GM18499 (cell line): ENCODE results near the gene AKT1.
"Not testable (repeated sequence)": the region's sequence is repeated elsewhere in the genome, so short reads cannot be mapped to it uniquely, and the experiment has no call there.

Experiments used
- ATAC-seq: cut with Tn5 transposase; IDR thresholded peaks from one replicate; pipeline ENCODE4 v1.9.1; 2021; ENCODE audit warnings: moderate number of reproducible peaks; ENCODE audit not compliant: insufficient read depth, unreplicated experiment

AKT1 gene

DNA sequence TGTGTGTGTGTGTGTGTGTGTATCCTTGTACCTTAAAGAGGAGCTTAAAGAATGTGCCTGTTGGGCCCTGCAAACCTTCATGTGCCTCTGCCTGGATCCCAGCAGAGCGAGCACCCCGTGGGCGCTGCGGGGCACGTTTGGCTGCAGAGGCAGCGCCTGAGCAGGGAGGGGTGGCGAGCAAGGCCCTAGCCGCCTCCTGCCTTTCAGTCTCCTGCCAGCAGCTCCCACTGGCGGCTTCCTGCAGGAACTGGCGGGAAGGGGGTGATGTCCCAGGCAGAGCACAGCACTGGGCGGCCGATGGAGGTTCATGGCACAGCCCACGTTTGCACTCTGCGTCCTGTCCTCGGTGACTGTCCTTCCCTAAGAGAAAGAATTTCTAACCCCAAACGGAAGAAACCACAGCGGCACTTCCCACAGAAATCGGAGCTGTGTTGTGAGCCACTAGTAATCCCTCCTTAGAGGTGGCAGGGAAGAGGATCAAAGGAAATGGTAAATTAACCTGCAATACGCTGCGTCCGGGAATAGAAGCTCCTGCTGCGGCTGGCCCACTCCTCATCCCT, 25.2 kb upstream of the AKT1 start:
- no peak for ATAC-seq

DNA sequence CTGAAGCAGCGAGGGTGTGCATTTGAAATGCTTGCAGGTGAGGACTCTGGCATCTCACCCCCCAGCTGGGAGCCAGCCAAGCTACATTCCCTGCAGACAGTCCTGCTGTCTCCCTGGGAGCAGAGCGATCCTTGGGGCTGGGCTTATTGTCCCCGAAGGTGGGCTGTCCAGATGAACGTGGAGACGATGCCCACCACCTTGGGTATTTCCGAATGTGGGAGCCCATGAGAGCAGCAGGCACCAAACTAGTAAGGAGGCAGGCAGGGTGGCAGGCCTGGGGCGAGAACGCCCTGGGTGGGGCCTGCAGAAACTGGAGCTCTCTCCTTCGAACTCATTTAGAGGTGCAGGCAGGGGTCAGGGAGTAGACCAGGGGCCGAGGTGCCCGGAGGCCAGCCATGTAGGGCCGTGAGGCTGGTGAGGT, 23.8 kb upstream of the AKT1 start:
- no peak for ATAC-seq

DNA sequence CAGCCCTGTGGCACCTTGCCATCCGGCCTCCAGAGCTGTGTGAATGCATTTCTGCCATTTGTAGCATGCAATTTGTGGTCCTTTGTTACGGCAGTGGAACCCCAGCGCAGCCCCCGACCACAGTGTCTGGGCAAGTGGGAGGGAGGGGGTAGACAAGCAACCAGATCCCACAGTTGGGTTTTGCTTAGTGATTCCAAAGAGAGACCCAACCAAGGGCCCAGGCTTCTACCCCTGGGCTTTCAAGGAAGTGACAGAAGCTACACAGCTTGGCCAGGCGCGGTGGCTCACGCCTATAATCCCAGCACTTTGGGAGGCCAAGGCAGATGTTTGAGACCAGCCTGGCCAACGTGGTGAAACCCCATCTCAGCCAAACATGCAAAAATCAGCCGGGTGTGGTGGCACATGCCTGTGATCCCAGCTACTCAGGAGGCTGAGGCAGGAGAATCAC, 23.2 kb upstream of the AKT1 start:
- ATAC-seq, result no peak

DNA sequence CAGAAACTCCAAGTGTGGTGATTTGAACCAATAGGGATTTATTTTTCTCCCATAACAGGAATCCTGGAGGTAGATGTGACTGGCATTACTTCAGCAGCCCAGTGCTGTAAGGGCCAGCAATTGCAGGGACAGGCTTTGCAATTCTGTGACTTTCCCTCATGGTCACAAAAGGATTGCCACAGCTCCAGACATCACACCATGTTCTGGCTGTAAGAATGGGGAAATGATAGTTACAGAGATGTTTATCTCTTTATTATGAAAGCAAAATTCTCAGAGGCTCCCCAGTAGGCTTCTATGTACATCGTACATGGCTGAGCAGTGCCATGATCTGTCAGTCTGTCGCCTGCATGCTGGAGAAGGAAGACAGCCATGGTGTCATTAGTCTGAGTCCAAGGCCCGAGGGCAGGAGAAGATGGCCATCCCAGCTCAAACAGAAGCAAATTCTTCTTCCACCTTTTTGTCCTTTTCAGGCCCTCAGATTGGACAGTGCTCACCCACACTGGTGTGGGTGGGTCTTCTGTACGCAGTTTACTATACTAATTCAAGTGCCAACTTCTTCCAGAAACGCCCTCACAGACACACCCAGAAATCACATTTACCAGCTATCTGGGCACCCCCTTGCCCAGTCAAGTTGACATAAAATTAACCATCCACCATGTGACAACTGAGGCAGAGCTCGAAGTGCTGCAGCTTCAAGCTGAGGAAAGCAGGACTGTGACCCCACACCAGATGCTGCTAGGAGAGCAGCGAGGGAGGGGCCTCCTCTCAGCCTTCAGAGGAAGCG, 22.6 kb upstream of the AKT1 start:
- ATAC-seq, result no peak

DNA sequence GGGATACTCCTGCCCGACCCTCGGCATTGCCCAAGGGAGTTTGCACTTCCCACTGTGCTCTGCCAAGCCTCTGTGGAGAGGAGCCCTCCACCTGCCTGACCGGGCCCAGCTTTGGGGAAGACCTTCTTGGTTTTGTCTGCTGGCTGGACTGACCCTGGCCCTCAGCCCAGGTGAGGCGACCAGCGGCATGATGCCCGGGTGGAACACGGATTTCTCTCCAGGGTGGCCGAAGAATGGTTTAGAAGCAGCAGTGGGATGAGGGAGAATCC, 21.0 kb upstream of the AKT1 start:
- no peak for ATAC-seq

DNA sequence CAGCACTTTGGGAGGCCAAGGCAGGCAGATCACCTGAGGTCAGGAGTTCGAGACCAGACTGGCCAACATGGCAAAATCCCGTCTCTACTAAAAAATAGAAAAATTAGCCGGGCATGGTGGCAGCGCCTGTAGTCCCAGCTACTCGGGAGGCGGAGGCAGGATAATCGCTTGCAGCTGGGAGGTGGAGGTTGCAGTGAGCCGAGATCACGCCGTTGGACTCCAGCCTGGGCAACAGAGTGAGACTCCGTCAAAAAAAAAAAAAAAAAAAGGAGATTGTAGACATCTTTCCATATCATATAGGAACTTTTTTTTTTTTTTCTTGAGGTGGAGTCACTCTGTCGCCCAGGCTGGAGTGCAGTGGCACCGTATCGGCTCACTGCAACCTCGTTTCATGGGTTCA, 19.2 kb upstream of the AKT1 start:
- not testable (repeated sequence) for ATAC-seq

DNA sequence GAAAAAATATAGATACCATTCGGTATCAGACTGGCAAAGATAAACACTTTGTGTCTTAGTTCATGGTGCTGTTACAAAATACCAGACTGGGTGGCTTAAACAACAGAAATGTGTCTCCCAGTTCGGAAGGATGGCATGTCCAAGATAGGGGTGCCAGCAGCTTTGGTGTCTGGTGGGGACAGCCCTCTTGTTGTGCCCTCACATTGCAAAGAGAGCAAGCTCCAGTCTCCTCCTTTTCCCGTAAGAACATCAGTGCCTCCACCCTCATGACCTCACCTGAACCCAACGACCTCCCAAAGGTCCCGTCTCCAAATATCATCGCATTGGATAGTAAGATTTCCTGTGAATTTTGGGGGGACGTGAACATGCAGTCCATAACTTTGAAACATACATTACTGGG, 17.7 kb upstream of the AKT1 start:
- ATAC-seq, result no peak

DNA sequence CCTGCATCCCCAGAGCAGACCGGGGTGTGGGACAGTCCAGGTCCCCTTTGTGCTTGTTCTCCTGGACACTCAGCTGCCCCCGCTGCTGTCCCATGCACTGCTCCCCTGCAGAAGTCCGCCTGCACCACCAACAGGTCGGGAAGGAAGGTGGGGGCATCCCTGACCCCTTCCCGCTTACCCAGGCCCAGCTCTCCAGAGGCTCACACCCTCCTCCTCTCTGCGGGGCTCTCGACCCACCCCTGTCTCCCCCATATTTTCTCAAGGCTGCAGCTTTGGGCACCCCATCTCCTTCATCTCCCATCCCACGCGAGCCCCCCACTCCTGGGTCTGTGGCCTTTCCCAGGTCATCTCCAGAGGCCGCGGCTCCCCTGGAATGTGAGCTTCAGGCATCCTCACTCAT, 14.8 kb upstream of the AKT1 start:
- ATAC-seq, result no peak

DNA sequence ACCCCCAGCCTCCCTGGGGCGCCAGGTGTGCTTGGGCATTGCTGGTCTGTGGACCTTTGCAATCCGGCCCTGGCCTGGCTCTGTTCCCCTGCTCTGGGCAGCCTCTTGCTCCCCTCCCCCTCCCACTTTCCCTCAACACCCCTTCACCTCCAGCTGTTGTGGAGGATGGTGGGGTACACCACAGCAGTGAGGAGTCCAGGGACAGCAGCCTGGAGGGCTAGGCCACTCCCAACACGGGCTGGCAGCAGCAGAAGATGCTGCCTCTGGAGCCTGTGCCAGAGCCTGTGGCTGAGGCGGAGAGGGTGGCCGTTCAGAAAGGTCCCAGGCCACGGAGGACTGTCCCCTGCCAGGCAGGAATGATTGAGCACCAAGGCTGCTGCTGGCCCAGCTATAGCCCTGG, 12.9 kb upstream of the AKT1 start:
- no peak for ATAC-seq

DNA sequence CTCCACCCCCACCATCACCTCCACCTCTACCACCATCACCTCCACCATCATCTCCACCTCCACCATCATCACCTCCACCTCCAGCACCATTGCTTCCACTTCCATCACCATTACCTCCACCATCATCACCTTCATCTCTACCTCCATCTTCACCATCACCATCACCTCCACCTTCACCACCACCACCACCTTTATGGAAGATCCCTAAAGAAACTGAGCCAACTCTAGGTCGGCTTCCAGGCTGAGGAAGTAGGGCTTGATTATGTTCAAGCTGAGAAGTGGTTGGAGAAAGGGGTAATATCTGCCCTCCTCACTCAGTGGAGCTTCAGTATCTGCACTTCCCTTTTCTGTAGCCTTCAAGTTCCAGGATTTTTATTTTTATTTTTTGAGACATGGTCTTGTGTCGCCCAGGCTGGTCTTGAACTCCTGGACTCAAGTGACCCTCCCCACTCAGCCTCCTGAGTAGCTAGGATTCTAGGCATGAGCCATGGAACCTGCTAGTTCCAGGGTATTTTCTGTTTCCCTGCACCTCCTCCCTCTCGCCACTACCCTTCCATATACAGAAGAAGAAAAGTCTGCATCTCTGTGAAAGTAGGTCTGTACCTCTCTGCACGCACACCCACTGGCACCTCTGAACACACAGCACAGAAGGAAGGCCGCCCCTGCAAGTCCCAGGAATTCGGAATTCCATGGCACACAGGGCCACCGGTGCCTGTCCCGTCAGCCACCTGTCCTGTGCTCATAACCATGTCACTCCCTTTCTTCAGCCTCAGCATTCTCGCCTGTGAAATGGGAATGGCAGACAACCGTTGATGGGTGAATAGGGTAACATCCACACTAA, 11.3 kb upstream of the AKT1 start:
- ATAC-seq, result no peak

DNA sequence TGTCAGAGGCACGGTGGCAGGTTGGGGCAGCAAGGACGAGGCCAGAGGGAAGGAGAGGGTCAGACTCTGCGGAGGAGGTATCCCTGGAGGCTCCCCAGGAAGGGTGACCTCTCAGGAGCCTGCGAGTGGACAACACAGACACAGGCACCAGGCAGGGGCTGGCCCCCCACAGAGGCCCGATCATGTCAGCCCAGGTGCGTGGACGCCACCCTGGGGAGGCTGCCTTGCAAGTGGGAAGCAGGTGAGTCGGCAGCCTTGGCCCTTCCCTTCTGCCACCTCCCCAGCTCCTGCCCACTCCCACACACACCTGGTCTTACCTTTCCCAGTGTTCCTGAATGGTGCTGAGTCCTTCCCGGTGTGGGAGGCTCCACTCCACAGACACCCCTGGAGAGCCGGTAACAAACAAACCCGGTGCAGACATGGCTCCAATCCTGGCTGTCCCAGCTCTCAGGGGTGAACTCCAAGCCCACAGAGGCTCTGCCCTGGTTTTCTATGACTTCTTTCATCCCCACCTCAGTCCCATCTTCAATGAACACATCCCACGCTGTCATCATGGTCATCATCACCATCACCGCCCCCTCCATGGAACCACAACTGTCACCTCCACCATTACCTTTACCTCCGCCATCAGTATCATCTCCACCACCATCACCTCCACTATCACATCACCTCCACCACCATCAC, 10.5 kb upstream of the AKT1 start:
- ATAC-seq, result no peak

DNA sequence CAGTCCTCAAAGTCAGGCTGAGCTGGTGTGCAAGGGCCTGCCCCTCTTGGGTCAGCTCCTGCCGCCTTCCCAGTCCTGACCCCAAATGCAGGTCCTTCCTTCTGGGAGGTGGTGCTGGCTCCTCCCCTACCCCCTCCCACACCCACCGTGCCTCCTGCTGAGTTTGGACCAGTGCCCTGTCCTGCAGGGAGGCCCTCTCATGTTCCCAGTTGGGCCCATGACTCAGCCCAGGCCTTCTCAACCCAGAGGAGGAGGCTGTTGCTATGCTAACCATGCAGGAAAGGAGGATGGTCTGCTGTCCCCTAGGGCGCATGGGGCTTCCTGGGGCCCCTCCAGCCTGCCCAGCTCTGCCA, 9.8 kb upstream of the AKT1 start:
- ATAC-seq, result no peak

DNA sequence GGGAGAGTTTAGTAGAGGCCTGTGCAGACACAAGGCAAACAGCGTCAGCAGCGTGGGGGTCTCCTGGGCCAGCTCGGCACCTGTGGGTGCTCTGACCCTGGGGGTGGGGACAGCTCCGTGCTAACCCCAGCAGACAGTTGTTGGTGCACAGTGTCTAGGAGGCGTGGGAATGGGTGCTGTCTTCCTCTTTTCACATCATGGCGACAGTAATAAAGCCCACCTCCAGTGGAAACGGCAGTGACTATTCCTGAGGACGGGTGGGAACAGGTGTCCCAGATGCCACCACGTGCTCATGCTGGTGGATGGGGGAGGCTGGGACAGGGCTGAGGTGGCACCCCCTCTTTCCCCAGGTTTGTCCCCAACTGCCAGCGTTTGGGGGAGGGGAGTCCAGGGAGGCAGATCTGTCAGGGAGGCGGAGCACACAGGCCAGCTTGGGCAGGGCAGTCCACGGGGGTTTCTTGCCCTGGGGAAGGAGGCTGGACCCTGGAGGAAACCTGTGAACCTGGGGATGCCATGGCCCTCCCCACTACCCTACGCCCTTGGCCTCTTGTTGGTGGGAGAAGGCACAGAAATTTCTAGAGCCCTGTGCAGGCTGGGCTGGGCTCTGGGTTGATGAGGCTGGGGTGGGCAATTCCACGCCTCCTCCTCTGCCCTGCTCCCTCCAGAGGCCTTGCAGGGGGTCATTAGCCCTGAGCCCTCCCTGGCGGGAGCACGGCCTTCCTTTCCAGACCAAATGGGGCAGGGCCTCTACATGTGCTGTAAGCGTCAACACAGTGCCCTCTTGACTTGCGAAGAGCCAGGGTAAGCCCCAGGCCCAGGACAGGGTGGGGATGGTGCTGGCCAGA, 9.2 kb upstream of the AKT1 start:
- no peak for ATAC-seq

DNA sequence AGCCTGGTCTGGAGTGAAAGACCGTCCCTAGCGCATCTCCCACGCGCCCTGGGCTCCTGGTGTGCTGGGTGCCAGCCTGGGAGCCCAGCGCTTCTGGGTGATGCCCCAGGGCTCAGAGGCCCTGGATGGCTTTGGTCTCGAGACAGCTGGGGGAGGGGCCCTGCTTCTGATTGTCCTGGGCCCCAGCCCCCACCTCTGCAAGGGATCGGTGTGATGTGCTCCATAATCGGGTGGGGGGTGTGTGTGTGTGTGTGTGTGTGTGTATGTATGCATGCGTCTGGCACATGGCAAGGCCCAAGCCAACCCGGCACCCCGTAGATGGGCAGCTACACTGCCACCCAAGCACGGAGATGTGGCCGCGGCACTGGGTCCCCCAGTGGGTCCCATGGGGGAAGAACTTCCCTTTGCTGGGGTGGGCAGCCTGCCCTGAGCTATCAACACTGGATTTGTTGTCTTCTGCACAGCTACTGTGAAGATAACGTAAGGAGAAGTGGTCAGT, 8.4 kb upstream of the AKT1 start:
- ATAC-seq, result no peak

DNA sequence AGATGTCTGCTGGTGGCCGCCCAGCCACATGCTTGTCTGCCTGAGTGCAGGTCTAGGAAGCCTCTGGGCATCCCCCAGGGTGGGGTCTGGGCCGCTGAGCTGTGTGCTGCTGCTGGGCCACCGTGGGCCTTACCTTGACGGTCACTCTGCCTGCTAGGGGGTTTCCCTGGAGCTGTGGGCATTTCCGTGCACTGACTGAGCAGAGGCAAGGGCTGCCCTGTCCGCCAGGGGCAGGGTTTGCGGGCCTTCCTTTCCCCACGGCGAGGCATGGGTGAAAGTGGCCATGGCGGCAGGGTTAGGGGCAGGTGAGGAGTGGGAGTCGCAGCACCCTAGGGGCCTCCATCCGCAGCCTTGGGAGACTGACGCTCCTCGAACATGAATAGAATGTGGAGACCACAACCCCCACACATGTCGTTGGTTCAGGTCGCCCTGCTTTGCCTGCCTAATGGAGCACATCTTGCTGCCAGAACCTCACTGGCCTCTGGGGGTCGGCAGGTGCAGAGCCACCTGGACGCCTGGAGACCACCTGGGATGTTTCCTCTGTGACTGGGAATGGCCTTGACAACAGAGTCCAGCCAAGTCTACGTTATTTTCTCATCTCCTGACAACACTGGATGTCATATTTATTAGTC, 7.8 kb upstream of the AKT1 start:
- ATAC-seq, result no peak

DNA sequence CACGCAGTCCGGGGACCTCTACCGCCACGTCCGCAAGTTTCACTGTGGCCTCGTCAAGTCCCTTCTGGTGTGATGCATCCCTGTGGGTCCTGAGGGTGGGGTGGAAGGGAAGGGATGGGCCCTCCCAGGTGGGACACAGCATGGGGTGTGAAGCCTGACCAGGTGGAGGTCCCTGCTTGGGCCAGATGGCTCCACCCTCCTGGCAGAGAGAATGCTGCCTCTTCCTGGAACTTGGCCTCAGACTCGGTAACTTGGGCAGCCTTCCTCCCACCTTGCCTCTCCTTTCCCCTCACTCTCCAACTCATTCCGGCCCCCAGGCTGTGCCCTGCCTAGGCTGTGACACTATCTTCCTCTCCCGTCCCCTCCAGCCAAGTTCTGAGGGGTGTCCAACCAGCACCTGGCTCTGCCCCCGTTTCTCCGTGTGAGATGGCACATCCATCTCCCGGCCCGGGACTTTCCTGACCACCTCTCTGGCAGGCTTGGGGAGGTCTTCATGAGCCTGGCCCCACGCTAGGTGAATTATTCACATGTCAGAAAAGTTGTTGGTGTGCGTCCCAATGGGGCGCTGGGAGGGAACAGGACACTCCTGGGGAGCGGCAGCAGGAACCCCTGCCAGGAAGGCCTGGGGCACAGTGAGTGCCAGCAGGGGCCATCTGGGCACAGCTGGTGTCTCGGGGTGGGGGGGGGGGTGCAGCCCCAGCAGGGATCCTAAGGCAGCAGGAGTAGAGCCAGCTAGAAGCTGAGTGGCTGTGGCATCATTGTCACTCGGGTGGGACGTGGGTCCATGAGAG, 7.0 kb upstream of the AKT1 start:
- ATAC-seq, result no peak

DNA sequence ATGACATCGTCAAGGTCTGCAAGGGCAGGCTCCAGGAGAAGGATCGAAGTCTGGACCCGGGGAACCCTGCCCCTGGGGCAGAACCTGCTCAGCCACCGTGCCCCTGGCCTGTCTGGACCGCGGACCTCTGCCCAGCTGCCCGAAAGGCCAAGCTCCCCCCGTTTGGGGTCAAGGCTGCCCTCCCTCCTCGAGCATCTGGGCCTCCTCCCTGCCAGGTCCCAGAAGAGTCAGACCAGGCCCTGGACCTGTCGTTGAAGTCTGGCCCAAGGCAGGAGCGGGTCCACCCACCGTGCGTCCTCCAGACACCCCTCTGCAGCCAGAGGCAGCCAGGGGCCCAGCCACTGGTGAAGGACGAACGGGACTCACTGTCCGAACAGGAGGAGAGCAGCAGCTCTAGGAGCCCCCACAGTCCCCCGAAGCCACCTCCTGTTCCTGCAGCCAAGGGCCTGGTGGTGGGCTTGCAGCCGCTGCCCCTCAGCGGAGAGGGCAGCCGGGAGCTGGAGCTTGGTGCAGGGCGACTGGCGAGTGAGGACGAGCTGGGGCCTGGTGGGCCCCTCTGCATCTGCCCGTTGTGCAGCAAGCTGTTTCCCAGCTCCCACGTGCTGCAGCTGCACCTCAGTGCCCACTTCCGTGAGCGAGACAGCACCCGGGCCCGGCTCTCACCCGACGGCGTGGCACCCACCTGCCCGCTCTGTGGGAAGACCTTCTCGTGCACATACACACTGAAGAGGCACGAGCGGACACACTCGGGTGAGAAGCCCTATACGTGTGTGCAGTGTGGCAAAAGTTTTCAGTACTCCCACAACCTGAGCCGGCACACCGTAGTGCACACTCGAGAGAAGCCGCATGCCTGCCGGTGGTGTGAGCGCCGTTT, 6.2 kb upstream of the AKT1 start:
- ATAC-seq, result no peak
